SH-SY5Y (cell line): ENCODE measurements around the gene CYP26A1.

Experiments used
- GATA2 ChIP-seq: IDR thresholded peaks from 2 replicates; pipeline ENCODE4 v1.6.1; 2011; ENCODE audit warnings: mild to moderate bottlenecking, low read depth, low read length
- GATA3 ChIP-seq: IDR thresholded peaks from 2 replicates; pipeline ENCODE4 v1.6.1; 2011; ENCODE audit warnings: low read depth, mild to moderate bottlenecking, low read length, moderate library complexity

Gene CYP26A1

DNA sequence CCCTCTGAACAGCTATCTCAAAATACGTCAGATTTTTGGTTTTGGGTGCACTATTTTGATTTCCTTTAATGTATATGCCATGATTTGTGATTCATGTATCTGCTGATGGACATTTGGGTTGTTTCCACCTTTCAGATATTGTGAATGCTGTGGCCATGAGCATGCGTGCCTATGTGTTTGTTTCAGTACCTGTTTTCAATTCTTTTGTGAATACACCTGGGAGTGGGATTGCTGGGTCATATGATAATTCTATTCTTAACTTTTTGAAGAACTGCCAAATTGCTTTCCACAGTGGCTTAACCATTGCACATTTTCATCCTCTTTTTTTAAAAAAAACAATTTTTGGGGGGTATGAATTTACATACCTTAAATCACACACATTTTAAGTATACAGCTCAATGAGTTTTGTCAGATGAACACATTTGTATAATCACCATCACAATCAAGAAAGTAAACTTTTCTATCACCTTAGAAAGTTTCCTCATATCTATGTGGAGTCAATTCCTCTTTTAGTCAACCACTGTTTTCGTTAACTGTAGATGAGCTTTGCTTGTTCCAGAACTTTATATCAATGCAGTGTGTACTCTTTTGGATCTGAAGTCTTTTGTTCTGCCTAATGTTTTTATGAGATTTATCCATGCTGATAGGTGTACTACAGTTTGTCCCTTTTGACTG, 36.9 kb downstream of the CYP26A1 start:
- TF ChIP-seq GATA3 (no peak), GATA2 (no peak)

DNA sequence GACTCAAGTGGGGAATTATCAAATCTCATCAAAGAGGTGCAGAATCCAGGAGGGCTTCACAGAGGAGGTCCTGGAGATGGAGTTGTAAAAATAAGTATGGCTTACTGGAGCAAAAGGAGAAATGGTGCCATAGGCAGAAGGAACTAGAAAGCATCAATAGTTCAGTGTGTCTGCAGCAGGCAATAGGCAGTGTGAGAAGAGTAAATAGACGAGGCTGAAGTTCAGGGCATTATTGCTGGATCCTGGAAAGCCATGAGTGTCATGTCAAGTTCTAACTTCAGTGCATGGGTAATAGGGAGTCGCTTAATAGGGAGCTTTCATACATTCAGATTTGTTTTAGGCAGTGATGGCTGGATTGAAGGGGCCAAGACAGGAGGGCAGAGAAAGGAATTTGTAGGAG, 39.3 kb downstream of the CYP26A1 start:
- TF ChIP-seq GATA3 (no peak), GATA2 (no peak)

DNA sequence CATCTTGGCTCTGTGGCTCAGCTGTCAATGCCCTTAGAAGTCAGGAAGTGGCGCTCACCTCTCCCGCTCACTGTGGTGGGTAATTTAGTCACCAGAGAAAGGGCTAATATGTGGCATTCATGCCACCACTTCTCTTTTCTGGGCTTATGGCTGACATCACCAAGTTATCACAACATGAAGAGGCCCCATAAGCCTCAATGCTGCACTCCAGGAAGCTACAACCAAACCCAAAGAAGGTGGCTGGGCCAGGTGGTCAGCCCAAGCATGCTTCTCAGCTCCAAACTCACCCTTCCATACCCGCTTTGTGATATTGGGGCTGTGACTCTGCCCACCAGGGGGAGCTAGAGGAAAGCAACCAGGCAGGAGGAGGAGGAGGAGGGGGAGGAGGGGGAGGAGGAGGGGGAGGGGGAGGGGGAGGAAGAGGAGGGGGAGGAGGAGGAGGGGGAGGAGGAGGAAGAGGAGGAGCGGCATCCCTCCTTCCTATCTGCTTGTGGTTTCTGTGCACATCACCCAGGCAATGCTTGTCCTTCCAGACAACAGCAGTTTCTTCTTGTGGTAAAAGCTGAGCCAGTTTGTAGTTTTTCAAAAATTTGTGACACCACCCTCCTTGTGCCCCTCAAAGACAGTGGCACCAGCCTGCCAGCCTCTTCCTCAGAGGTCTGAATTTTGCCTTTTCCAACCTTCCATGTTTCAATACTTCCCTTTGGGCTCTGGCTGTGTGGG, 42.1 kb downstream of the CYP26A1 start:
- TF ChIP-seq GATA3: no peak
- no peak for TF ChIP-seq GATA2

DNA sequence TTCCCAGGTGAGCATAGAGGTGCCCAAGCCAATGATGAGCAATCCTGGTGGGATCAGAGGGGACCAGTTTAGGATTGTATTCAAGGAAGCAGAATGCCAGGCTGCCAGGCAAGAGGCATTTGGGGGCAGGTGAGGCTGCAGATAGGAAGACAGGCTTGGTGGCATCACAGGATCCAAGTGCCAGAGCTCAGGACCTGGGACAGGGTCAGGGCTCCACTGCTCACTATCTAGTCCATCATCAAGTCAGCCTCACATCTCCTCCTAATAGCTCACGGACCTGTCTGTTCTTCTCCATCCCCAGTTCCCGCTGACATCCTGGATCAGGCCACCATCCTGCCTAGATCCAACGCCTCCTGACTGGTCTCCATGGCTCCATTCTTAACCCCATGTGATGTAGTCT, 47.6 kb downstream of the CYP26A1 start:
- no peak for TF ChIP-seq GATA3
- no peak for TF ChIP-seq GATA2

DNA sequence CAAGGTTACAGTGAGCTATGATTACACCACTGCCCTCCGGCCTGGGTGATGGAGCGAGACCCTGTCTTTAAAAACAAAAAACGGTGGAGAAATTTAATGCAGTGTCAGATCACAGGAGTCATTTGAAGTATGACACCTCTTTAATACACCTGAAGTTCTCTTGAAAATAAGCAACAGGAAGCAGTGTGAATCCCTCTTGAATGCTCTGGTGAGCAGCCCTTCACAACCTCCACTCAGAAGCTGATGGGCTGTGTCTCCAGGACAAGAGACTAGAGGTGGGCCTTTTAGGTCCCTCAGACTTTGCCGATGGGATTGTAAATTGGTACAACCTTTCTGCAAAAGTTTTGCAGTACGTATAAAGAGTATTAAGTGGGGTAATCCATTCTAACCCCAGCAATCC, 50.1 kb downstream of the CYP26A1 start:
- TF ChIP-seq GATA3: no peak
- TF ChIP-seq GATA2: no peak

DNA sequence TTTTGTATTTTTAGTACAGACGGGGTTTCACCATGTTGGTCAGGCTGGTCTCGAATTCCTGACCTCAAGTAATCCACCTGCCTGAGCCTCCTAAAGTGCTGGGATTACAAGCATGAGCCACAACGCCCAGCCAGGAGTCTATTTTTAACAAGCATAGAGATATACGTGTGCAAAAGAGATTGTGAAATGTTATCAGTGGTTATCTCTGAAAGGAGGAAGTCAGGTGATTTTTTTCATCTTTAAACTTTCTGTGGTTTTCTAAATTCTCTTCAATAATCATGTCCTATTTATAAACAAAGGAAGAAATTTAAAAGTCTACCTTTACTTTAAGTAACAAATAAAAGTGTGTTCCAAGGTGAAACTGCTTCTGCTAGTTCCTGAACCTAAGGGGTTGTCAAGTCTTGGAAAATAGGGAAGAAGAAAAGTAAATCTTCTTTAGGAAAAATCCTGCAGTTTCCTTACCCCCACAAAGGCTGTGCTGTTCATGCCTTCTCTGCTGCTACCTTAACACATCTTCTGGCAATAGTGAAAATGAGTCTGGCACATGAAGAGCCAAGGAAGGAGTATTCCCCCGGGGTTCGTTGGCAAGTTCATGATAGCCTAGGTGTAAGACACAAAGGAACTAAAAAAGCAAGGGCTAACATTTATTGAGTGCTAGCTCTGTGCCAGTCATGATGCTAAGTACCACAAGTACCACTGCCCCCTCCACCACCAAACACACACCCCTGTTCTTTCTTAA, 51.1 kb downstream of the CYP26A1 start:
- TF ChIP-seq GATA3: no peak
- TF ChIP-seq GATA2: no peak

DNA sequence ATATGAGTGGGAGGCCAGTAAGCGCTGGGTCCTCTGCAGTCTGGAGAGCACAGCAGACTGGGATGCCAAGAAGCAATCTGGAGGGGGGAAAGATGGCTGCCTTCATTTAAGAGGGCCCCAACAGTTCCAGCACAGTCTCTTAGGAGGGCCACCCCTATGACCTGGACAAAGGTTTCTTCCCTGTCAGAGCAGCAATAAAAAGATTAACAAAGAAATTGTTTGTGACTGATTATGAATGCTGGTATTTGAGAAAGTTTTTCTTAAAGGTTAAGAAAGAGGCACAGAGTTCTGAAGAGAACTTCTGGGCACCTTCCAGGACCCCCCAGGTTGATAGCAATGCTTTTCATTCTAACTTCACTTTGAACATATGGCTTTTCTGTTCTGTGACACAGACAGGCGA, 52.3 kb downstream of the CYP26A1 start:
- no peak for TF ChIP-seq GATA2
- no peak for TF ChIP-seq GATA3

DNA sequence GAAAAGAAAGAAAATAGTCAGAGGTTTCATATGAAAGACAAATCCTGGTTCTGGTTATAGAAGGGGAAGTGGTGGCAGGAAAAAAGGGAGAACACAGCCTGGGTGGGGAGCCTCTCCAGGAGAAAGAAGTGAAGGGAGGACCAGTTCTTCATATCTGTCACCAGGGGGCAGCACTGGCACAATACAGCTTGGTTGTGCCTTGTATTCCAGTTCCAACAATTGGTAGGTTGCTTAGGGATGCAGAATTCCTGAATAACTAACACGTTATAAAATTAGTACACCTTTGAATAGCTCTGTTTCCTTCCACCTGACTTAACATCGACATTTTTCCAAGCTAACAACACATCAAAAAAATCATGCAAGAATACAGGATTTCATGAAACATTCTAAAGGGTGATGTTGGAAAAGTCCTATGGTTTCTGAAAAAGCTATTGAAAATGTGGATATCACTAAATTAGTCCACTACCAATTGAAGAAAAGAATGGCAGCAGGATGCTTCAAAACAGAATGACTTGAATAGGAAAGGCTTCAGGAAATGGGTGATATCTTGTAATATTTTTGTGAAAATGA, 52.9 kb downstream of the CYP26A1 start:
- no peak for TF ChIP-seq GATA2
- TF ChIP-seq GATA3: no peak
